ENCODE results near the gene TNFRSF21.

TNFRSF21 gene

GRCh38 chr6:47251396-47251795, 58.3 kb downstream of the TNFRSF21 start:
- no peak overlapping the region for H2AFZ ChIP-seq (ENCODE audit: low read length)
- peaks cover 16% of the 10 kb centered on the region for H3F3A ChIP-seq (ENCODE audit: insufficient read depth, low read length)
- TF ChIP-seq CTCF (IDR thresholded peaks at IDR 0.05; ENCODE audit: low read length): no peak
- no peak for TF ChIP-seq EZH2phosphoT487 (IDR thresholded peaks at IDR 0.05; ENCODE audit: low read length)
- no peak for TF ChIP-seq EZH2 (optimal IDR thresholded peaks at IDR 0.05; ENCODE audit: low read depth, low read length)
- no peak overlapping the region for H3K4me3 ChIP-seq (ENCODE audit: low read length)
- H4K20me1 ChIP-seq (ENCODE audit: insufficient read depth, low read length): no peaks in the 10 kb centered on the region
- H3K9me2 ChIP-seq (replicated peaks; ENCODE audit: insufficient read depth, low read length): no peaks in the 10 kb centered on the region
- no peak overlapping the region for H3K9ac ChIP-seq (ENCODE audit: low read length)
- no peaks in the 10 kb centered on the region for H3K36me3 ChIP-seq (replicated peaks; ENCODE audit: insufficient read depth, low read length)
- no peak overlapping the region for H3K27ac ChIP-seq (ENCODE audit: low read length)
- peaks cover 22% of the 10 kb centered on the region for H3K4me1 ChIP-seq (ENCODE audit: low read length)
- H3K79me2 ChIP-seq (ENCODE audit: low read length): no peaks in the 10 kb centered on the region
- no peak overlapping the region for H3K4me2 ChIP-seq (ENCODE audit: low read depth, low read length)
- no peak for DNase-seq
- H3K9me3 ChIP-seq (replicated peaks; ENCODE audit: insufficient read depth, low read length): no peaks in the 10 kb centered on the region
- no peaks in the 10 kb centered on the region for H3K27me3 ChIP-seq (replicated peaks; ENCODE audit: insufficient read depth, low read length)

- Histone ChIP-seq H3K9ac (ENCODE audit: low read length) (no peak overlapping the region), H4K20me1 (ENCODE audit: insufficient read depth, low read length) (no peaks in the 10 kb centered on the region), H3K27me3 (replicated peaks; ENCODE audit: insufficient read depth, low read length) (no peaks in the 10 kb centered on the region), H3K36me3 (replicated peaks; ENCODE audit: insufficient read depth, low read length) (no peaks in the 10 kb centered on the region), H3K4me3 (ENCODE audit: low read length) (no peak overlapping the region), H3K9me2 (replicated peaks; ENCODE audit: insufficient read depth, low read length) (no peaks in the 10 kb centered on the region), H3K9me3 (replicated peaks; ENCODE audit: insufficient read depth, low read length) (no peaks in the 10 kb centered on the region), H3K4me2 (ENCODE audit: low read depth, low read length) (no peak overlapping the region), H3K79me2 (ENCODE audit: low read length) (no peaks in the 10 kb centered on the region), H3K27ac (ENCODE audit: low read length) (no peak overlapping the region), H2AFZ (ENCODE audit: low read length) (no peak overlapping the region), H3K4me1 (ENCODE audit: low read length) (peaks cover 31% of the 10 kb centered on the region), H3F3A (ENCODE audit: insufficient read depth, low read length) (peaks cover 21% of the 10 kb centered on the region)
- no peak for DNase-seq
- TF ChIP-seq EZH2 (optimal IDR thresholded peaks at IDR 0.05; ENCODE audit: low read depth, low read length) (no peak), EZH2phosphoT487 (IDR thresholded peaks at IDR 0.05; ENCODE audit: low read length) (no peak), CTCF (IDR thresholded peaks at IDR 0.05; ENCODE audit: low read length) (no peak)
These were observed 59.4 kb downstream of the TNFRSF21 start for GRCh38 chr6:47250302-47250701.

GRCh38 chr6:47248446-47248845, 61.3 kb downstream of the TNFRSF21 start:
- Histone ChIP-seq H3K9me2 (replicated peaks; ENCODE audit: insufficient read depth, low read length) (no peaks in the 10 kb centered on the region), H3K79me2 (ENCODE audit: low read length) (no peaks in the 10 kb centered on the region), H3K4me3 (ENCODE audit: low read length) (no peak overlapping the region), H3F3A (ENCODE audit: insufficient read depth, low read length) (peaks cover 21% of the 10 kb centered on the region), H3K4me2 (ENCODE audit: low read depth, low read length) (no peak overlapping the region), H3K4me1 (ENCODE audit: low read length) (peaks cover 31% of the 10 kb centered on the region), H3K9me3 (replicated peaks; ENCODE audit: insufficient read depth, low read length) (no peaks in the 10 kb centered on the region), H3K27me3 (replicated peaks; ENCODE audit: insufficient read depth, low read length) (no peaks in the 10 kb centered on the region), H3K27ac (ENCODE audit: low read length) (no peak overlapping the region), H2AFZ (ENCODE audit: low read length) (no peak overlapping the region), H3K9ac (ENCODE audit: low read length) (no peak overlapping the region), H4K20me1 (ENCODE audit: insufficient read depth, low read length) (no peaks in the 10 kb centered on the region), H3K36me3 (replicated peaks; ENCODE audit: insufficient read depth, low read length) (no peaks in the 10 kb centered on the region)
- TF ChIP-seq EZH2 (optimal IDR thresholded peaks at IDR 0.05; ENCODE audit: low read depth, low read length) (no peak), EZH2phosphoT487 (IDR thresholded peaks at IDR 0.05; ENCODE audit: low read length) (no peak), CTCF (IDR thresholded peaks at IDR 0.05; ENCODE audit: low read length) (no peak)
- no peak for DNase-seq
